Parathyroid adenoma (tissue), 2 donors: ENCODE results near the gene MINDY4.

Experiments used
- H2AFZ ChIP-seq: fragments of 300-600 bp; sonication (generic); one replicate; pipeline ENCODE4 v1.7.0; 2017; ENCODE audit warnings: antibody characterized with exemption, mild to moderate bottlenecking
- H3K27ac ChIP-seq: fragments of 300-600 bp; sonication (generic); one replicate; pipeline ENCODE4 v1.7.0; 2017
- H3K27me3 ChIP-seq: fragments of 300-600 bp; sonication (generic); one replicate; pipeline ENCODE4 v1.7.0; 2017; ENCODE audit warnings: low read length; ENCODE audit not compliant: control insufficient read depth, insufficient read depth
- H3K36me3 ChIP-seq: fragments of 300-600 bp; sonication (generic); one replicate; pipeline ENCODE4 v1.7.0; 2017; ENCODE audit warnings: low read length; ENCODE audit not compliant: control insufficient read depth, insufficient read depth
- H3K4me1 ChIP-seq: fragments of 300-600 bp; sonication (generic); one replicate; pipeline ENCODE4 v1.7.0; 2017; ENCODE audit warnings: control low read depth
- H3K4me2 ChIP-seq: fragments of 300-600 bp; sonication (generic); one replicate; pipeline ENCODE4 v1.7.0; 2017; ENCODE audit warnings: low read length
- H3K4me3 ChIP-seq: fragments of 300-600 bp; sonication (generic); one replicate; pipeline ENCODE4 v1.7.0; 2017; ENCODE audit warnings: low read depth, low read length
- H3K79me2 ChIP-seq: fragments of 300-600 bp; sonication (generic); one replicate; pipeline ENCODE4 v1.7.0; 2017; ENCODE audit warnings: control low read depth
- H3K9ac ChIP-seq: fragments of 300-600 bp; sonication (generic); one replicate; pipeline ENCODE4 v1.7.0; 2017; ENCODE audit warnings: mild to moderate bottlenecking
- H3K9me3 ChIP-seq: fragments of 300-600 bp; sonication (generic); one replicate; pipeline ENCODE4 v1.7.0; 2017; ENCODE audit warnings: low read length; ENCODE audit not compliant: control insufficient read depth
- TF ChIP-seq, protein P1 (sequence below): fragments of 300-600 bp; sonication (generic); IDR thresholded peaks from one replicate; pipeline ENCODE4 v1.7.0; 2017; ENCODE audit warnings: antibody characterized with exemption, mild to moderate bottlenecking
- donor health status: primary hyperparathyroidism.

The MINDY4 gene

DNA sequence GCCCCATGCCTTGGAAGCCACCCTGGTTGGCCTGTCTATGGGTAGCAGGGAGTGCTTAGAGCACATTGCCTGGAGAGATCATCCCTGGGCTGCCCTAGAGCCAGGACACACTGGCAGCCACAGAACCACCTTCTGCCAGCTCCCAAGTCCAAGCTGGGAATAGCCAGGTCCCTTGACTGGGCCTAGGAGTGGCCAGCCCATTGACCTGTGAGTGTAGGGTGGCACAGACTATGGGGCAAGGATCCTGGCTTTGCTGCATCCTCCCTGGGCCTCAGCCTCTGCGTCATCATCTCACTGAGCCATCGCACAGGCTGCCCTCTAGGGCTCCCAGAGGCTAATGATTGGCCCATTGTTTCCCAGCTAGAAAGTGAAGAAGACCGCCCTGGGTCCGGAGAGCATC is 147.5 kb downstream of the MINDY4 start:
- Histone ChIP-seq H3K9ac (no peak overlapping the region), H3K9me3 (no peaks in the 10 kb centered on the region), H3K79me2 (no peaks in the 10 kb centered on the region), H3K4me2 (no peak overlapping the region), H3K36me3 (no peaks in the 10 kb centered on the region), H3K27ac (no peak overlapping the region), H2AFZ (no peak overlapping the region), H3K4me3 (no peak overlapping the region), H3K27me3 (no peaks in the 10 kb centered on the region), H3K4me1 (no peaks in the 10 kb centered on the region)
- TF ChIP-seq, protein P1, sequence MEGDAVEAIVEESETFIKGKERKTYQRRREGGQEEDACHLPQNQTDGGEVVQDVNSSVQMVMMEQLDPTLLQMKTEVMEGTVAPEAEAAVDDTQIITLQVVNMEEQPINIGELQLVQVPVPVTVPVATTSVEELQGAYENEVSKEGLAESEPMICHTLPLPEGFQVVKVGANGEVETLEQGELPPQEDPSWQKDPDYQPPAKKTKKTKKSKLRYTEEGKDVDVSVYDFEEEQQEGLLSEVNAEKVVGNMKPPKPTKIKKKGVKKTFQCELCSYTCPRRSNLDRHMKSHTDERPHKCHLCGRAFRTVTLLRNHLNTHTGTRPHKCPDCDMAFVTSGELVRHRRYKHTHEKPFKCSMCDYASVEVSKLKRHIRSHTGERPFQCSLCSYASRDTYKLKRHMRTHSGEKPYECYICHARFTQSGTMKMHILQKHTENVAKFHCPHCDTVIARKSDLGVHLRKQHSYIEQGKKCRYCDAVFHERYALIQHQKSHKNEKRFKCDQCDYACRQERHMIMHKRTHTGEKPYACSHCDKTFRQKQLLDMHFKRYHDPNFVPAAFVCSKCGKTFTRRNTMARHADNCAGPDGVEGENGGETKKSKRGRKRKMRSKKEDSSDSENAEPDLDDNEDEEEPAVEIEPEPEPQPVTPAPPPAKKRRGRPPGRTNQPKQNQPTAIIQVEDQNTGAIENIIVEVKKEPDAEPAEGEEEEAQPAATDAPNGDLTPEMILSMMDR: no peak

DNA sequence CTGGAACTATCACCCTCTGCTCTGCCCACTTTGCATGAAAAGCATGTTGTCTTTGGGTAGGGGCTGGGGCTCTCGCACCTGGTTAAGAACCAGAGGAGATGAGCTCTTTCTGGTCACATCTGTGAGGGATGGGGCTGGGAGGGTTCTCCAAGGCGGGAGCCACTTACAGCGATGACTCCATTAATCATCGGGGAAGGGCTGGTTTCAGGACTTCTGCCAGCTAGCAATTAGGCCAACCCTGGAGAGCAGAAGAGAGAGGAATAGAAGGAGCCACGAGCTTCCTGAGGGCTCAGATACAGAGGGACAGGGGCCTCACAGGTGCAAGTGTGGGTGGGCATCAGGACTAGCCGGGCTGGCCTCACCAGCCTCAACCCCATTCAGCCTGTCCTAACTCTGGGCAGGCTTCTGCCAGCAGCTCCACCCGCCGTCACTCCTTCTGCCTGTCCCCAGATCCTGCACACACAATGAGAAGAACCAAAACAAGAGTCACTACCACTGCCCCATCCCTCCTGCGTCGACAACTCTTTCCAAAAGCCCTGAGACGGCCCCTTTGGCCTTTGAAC is 148.9 kb downstream of the MINDY4 start:
- no peaks in the 10 kb centered on the region for H3K27me3 ChIP-seq
- H2AFZ ChIP-seq: no peak overlapping the region
- TF ChIP-seq, protein P1: no peak
- H3K79me2 ChIP-seq: no peaks in the 10 kb centered on the region
- no peaks in the 10 kb centered on the region for H3K36me3 ChIP-seq
- H3K4me1 ChIP-seq: no peaks in the 10 kb centered on the region
- H3K4me2 ChIP-seq: no peak overlapping the region
- no peak overlapping the region for H3K9ac ChIP-seq
- no peak overlapping the region for H3K4me3 ChIP-seq
- H3K27ac ChIP-seq: no peak overlapping the region
- H3K9me3 ChIP-seq: no peaks in the 10 kb centered on the region

DNA sequence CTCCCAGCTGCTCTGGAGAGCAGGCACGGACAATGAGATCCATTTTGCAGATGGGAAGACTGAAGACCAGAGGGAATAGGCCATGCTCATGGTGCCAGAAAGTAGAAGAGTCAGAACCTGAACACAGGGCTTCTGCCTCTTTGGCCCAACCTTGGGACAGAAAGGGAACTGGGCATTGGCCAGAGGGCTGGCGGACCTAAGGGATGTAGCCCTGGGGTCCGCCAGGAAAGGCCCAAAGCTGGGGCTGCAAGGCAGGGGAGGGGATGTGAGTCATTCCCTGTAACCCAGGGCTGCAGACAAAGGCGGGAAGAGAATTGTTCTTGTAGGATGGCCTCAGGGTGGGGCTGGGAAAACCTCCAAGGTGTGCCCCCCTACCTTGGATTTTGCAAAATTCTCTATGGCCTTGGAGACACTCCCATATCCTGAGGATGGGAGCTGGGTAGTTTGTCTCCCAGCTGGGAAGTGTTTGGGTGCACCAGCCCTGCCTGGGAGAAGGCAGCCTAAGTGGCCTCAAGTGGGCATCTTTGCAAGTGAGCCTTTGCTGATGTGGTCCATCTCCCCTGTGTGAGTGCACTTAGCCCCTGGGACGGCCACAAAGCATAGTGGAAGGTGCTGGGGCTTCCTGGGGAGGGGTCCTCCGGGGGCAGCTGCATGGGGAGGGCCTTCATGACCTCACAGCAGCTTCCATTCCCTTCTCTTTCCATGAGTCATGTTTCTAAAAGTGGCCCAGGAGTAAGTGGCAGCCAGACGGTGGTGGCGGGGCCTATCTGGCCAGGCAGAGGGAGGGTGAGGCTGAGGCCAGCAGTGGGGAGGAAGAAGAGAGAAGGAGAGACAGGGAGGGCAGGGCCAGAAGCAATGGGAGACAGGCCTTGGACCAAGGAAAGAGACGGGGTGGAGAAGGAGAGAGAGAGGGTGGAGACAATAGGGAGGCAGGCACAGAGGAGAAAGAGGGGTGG is 149.6 kb downstream of the MINDY4 start:
- Histone ChIP-seq H3K4me1 (no peaks in the 10 kb centered on the region), H3K4me2 (no peak overlapping the region), H3K36me3 (no peaks in the 10 kb centered on the region), H3K27me3 (no peaks in the 10 kb centered on the region), H3K9ac (no peak overlapping the region), H3K4me3 (no peak overlapping the region), H3K27ac (no peak overlapping the region), H3K9me3 (no peaks in the 10 kb centered on the region), H3K79me2 (no peaks in the 10 kb centered on the region), H2AFZ (no peak overlapping the region)
- TF ChIP-seq, protein P1: no peak

DNA sequence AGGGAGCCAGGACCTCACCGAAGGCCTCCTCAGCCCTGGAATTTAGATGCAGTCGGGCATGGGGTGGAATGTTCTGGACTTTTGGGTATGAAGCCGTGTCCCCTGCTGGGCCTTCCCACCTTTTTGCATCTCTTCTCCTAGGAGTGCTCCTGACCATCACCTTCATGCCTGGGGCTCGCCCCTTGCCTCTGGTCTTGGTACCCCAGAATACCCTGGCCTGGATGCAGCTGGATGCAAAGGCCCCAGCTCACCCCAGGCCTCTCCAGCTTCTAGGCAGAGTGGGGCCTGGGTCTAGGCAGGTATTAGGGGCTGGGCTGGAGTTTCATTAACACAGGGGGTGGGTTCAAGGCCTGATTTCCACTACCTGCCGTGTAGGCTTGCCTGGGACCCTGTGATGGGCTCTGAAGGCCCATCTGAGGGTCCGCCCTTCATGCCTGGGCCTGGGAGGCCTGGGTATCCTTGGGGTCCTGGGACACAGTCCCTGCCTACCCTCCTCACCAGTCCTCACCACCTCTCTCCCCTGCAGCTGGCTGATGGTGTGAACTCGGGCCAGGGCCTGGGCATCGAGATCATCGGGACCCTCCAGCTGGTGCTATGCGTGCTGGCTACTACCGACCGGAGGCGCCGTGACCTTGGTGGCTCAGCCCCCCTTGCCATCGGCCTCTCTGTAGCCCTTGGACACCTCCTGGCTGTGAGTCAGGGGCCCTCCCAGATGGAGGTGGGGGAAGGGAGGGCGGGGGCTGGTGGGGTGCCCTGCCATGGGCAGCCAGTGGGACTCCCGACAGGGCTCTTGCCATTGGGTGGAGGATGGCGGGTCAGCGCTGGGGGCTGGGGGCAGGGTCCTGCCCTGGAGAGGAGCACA is 150.6 kb downstream of the MINDY4 start:
- no peak overlapping the region for H2AFZ ChIP-seq
- no peak overlapping the region for H3K27ac ChIP-seq
- H3K4me3 ChIP-seq: no peak overlapping the region
- no peaks in the 10 kb centered on the region for H3K9me3 ChIP-seq
- no peak overlapping the region for H3K9ac ChIP-seq
- H3K27me3 ChIP-seq: no peaks in the 10 kb centered on the region
- H3K4me1 ChIP-seq: no peaks in the 10 kb centered on the region
- TF ChIP-seq, protein P1: no peak
- no peaks in the 10 kb centered on the region for H3K79me2 ChIP-seq
- no peak overlapping the region for H3K4me2 ChIP-seq
- H3K36me3 ChIP-seq: no peaks in the 10 kb centered on the region
